CD4-positive, CD25-positive, alpha-beta regulatory T cell (primary cell): ENCODE measurements around the gene R3HDM2. TPM values are rescaled to one million over a fixed set of nuclear protein-coding genes. Genes with fewer than 3 reads are reported as not detected.
A peak's percentile ranks its signal among the peaks of the same experiment; 100 is the strongest.

Experiments
- ATAC-seq, 2 donors: fragments of 150-1000 bp; cut with Tn5 transposase; one replicate each; pipeline ENCODE4 v1.10.0; 2021; ENCODE audit warnings: low read depth in 2 of 2, moderate number of reproducible peaks in 2 of 2, moderate library complexity in 1 of 2
- DNase-seq, 3 donors: peaks; one replicate each; pipeline versions ENCODE4 v3.0.0 to v3.0.0-alpha.2; 2012 to 2022; ENCODE audit warnings: mixed read lengths in 1 of 3
- H3K27ac ChIP-seq: one replicate; pipeline ENCODE4 v1.7.0; 2013; ENCODE audit warnings: mild to moderate bottlenecking, low read length; ENCODE audit not compliant: insufficient read depth, poor library complexity, severe bottlenecking
- H3K27me3 ChIP-seq: one replicate; pipeline ENCODE4 v1.7.0; 2013; ENCODE audit warnings: low read length; ENCODE audit not compliant: control insufficient read depth, insufficient read depth
- H3K36me3 ChIP-seq: one replicate; pipeline ENCODE4 v1.7.0; 2013; ENCODE audit warnings: mild to moderate bottlenecking, low read length, moderate library complexity; ENCODE audit not compliant: control insufficient read depth, insufficient read depth
- H3K4me1 ChIP-seq: 2 replicates; pipeline ENCODE4 v1.7.0; 2013; ENCODE audit warnings: mild to moderate bottlenecking, low read length; ENCODE audit not compliant: insufficient read depth, control insufficient read depth, poor library complexity, severe bottlenecking
- H3K4me3 ChIP-seq: one replicate; pipeline ENCODE4 v1.7.0; 2013; ENCODE audit warnings: low read depth, mild to moderate bottlenecking, low read length, moderate library complexity
- H3K9me3 ChIP-seq, 2 experiments: 1 replicate in 1 of 2; 2 replicates in 1 of 2; pipeline ENCODE4 v1.7.0; 2013; ENCODE audit warnings: low read length in 2 of 2, mild to moderate bottlenecking in 1 of 2, moderate library complexity in 1 of 2; ENCODE audit not compliant: control insufficient read depth in 2 of 2
- H3K27ac Mint-ChIP-seq, 3 donors: one replicate each; pipeline ENCODE4 v1.8.0; 2020 to 2022; ENCODE audit warnings: mild to moderate bottlenecking in 3 of 3, mixed read lengths in 3 of 3, moderate library complexity in 2 of 3
- H3K27me3 Mint-ChIP-seq: one replicate; pipeline ENCODE4 v1.8.0; 2022; ENCODE audit warnings: mild to moderate bottlenecking, mixed read lengths
- H3K36me3 Mint-ChIP-seq: one replicate; pipeline ENCODE4 v1.8.0; 2020; ENCODE audit warnings: mixed read lengths
- H3K4me1 Mint-ChIP-seq, 4 donors: one replicate each; pipeline ENCODE4 v1.8.0; 2020 to 2022; ENCODE audit warnings: mixed read lengths in 4 of 4, mild to moderate bottlenecking in 1 of 4
- H3K4me3 Mint-ChIP-seq, 4 donors: one replicate each; pipeline ENCODE4 v1.8.0; 2020 to 2022; ENCODE audit warnings: mild to moderate bottlenecking in 4 of 4, mixed read lengths in 4 of 4, moderate library complexity in 3 of 4
- H3K9me3 Mint-ChIP-seq, 7 donors: one replicate each; pipeline ENCODE4 v1.8.0; 2020 to 2022; ENCODE audit warnings: mixed read lengths in 7 of 7, mild to moderate bottlenecking in 3 of 7, moderate library complexity in 2 of 7
- polyA plus RNA-seq, 4 donors: library from polyadenylated mRNA; unstranded; fragments of 300-500 nt; fragmentation: Illumina TruSeq; gene quantifications; one replicate each; pipeline ENCODE4 v1.2.3, GENCODE V29; 2021
- total RNA-seq: library from RNA; stranded (reverse); gene quantifications from one replicate; pipeline ENCODE4 v1.2.3, GENCODE V29; 2022

R3HDM2 gene
- total and polyA plus RNA-seq, 5 donors from 2014 or later: 6.0 to 115 (median 8.1) TPM

DNA sequence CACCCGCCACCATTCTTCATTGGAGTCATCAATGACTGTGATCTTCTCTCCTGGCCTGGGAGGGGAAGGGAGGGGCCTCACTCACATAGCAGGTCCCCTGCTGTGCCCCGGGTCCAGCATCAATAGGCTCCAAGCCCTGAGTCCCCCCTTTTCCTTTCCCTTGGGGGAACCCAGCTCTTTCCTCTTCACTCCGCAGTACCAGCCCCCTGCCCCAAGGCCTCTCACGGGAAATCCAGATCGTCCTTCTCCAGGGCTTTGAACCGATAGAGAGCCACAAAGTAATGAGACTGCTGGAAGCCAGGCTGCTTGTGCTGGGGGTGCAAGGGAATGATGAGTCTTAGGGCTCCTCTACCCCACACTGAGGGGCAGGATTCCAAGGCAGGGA, 186.5 kb downstream of the R3HDM2 start:
- Mint-ChIP-seq H3K4me1 (peaks cover 5 to 39% (median 31%) of the 10 kb centered on the region in 4 donors), H3K27me3 (peaks cover 52% of the 10 kb centered on the region), H3K27ac (no peak overlapping the region), H3K36me3 (no peaks in the 10 kb centered on the region), H3K9me3 (peaks cover 0 to 3% (median 0%) of the 10 kb centered on the region in 7 donors), H3K4me3 (peak overlapping the region in 2 of 4 donors; percentile 2 to 52)
- Histone ChIP-seq H3K27me3 (peaks cover 3% of the 10 kb centered on the region), H3K4me1 (peaks cover 48% of the 10 kb centered on the region), H3K36me3 (no peaks in the 10 kb centered on the region), H3K27ac (no peak overlapping the region), H3K9me3 (no peaks in the 10 kb centered on the region), H3K4me3 (no peak overlapping the region)
- ATAC-seq: no peak
- no peak for DNase-seq

DNA sequence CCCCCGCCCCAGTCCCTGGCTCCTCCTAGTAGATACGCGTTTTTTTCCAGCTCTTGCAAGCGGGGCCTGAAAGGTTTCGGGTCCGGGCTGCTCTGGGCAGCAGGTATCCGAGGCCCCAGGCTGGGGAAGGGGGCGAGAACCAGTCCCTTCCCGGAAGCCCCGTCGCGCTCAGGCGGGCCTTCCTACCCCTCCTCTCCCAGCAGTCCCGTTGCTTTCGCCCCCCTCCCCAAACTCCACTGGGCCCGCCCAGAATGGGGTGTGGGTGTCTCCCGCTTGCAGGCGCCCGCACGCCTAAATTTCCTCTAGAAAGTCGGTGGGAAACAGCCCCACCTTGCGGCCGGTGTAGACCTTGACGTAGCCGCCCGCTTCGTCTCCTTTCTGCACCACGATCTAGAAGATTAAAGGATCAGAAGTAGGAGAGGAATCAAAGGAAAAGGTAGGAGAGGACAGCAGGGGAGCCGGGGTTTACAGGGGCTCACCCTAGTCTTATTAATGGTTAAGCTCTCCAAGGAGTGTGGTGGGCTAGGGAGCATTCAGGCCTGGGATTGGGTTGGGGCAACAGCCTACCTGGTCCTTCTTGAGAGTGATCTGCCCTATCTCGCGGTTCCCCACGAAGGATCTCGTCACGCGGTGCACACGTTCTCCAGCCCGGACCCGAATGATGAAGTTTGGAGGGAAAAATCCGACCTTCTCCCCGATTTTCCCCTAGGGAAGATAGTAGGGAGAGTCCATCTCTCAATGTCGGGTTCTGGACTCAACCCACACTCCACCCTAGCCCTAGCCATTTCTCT, 187.1 kb downstream of the R3HDM2 start:
- H3K36me3 Mint-ChIP-seq: no peaks in the 10 kb centered on the region
- peak; percentile 22 for ATAC-seq
- DNase-seq: peak; percentile 69 to 86 (median 79)
- H3K9me3 Mint-ChIP-seq: peaks cover 0 to 4% (median 0%) of the 10 kb centered on the region in 7 donors
- peaks cover 58% of the 10 kb centered on the region for H3K27me3 Mint-ChIP-seq
- Histone ChIP-seq H3K4me3 (no peak overlapping the region), H3K36me3 (no peaks in the 10 kb centered on the region), H3K9me3 (no peaks in the 10 kb centered on the region), H3K27ac (no peak overlapping the region), H3K4me1 (peaks cover 52% of the 10 kb centered on the region), H3K27me3 (peaks cover 3% of the 10 kb centered on the region)
- peak overlapping the region; percentile 52 to 97 (median 86) for H3K4me3 Mint-ChIP-seq
- H3K27ac Mint-ChIP-seq: peak overlapping the region in 1 of 3 donors; percentile 26
- peaks cover 5 to 44% (median 32%) of the 10 kb centered on the region in 4 donors for H3K4me1 Mint-ChIP-seq

DNA sequence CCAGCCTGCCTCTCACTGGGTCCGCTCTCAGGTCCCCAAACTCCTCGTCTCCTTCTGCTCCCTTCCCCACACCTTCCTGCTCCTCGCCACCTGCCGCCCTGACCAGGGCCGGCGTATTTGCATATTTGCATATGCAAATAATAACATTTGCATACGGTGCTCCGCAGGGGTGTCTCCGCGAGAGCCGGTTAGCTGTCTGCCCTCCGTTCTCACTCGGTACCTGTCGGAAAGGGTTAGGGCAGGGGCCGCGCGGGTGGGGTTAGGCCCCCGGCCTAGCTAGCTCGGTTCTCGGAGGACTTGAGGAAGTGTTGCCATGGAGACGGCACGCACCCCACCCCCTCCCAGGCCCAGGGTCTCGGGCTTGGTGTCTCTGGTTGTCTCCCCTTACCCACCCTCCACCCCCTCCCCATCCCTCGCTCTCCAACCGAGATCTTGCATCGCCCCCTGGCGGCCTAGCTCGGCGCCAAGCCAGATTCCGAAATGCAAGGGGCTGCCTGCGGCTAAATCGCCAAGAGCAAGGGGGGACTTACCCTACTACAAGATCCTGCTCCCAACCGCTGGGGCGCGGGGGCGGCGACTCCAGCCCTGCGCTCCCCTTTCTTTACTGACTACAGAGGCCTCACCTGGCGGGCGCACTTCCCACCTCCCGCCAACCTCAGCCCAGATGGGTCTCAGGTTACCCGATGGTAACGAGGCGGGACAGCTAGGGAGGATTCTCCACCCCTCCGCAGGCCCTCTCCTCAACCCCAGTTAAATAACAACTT, 188.0 kb downstream of the R3HDM2 start:
- H3K27me3 Mint-ChIP-seq: peaks cover 63% of the 10 kb centered on the region
- Histone ChIP-seq H3K27me3 (peaks cover 3% of the 10 kb centered on the region), H3K9me3 (no peaks in the 10 kb centered on the region), H3K4me1 (peaks cover 61% of the 10 kb centered on the region), H3K36me3 (no peaks in the 10 kb centered on the region), H3K27ac (no peak overlapping the region), H3K4me3 (peak overlapping the region; percentile 19)
- peak; percentile 44 to 72 (median 57) for DNase-seq
- ATAC-seq: no peak
- H3K4me1 Mint-ChIP-seq: peaks cover 5 to 49% (median 35%) of the 10 kb centered on the region in 4 donors
- peak overlapping the region; percentile 80 to 97 (median 90) for H3K4me3 Mint-ChIP-seq
- no peaks in the 10 kb centered on the region for H3K36me3 Mint-ChIP-seq
- peaks cover 0 to 4% (median 0%) of the 10 kb centered on the region in 7 donors for H3K9me3 Mint-ChIP-seq
- peak overlapping the region in 1 of 3 donors; percentile 48 for H3K27ac Mint-ChIP-seq

DNA sequence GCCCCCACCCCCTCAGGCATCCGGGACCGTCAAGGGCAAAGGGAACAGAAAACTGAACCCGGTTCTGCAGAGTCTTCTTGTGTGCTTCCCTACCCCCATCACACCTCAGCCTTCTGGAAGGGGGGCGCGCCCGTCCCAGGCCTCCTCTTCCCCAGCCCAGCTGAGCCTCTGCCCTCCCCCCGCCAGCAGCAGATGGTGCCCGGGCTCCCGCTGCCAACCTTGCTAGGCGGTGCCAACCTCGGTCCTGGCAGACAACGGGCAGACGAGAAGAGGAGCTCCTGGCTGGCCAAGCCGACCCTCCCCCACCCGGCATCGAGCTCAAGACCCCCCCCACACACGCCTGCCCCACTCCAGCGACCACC, 188.5 kb downstream of the R3HDM2 start:
- H3K9me3 ChIP-seq: no peaks in the 10 kb centered on the region
- no peaks in the 10 kb centered on the region for H3K36me3 ChIP-seq
- Mint-ChIP-seq H3K4me1 (peaks cover 5 to 55% (median 40%) of the 10 kb centered on the region in 4 donors), H3K36me3 (no peaks in the 10 kb centered on the region), H3K9me3 (peaks cover 0 to 4% (median 0%) of the 10 kb centered on the region in 7 donors), H3K27me3 (peaks cover 64% of the 10 kb centered on the region), H3K4me3 (peak overlapping the region; percentile 68 to 97 (median 93)), H3K27ac (no peak overlapping the region)
- peaks cover 3% of the 10 kb centered on the region for H3K27me3 ChIP-seq
- H3K4me1 ChIP-seq: peaks cover 67% of the 10 kb centered on the region
- H3K4me3 ChIP-seq: no peak overlapping the region
- no peak overlapping the region for H3K27ac ChIP-seq
- DNase-seq: peak in 1 of 3 donors; percentile 20
- ATAC-seq: no peak

DNA sequence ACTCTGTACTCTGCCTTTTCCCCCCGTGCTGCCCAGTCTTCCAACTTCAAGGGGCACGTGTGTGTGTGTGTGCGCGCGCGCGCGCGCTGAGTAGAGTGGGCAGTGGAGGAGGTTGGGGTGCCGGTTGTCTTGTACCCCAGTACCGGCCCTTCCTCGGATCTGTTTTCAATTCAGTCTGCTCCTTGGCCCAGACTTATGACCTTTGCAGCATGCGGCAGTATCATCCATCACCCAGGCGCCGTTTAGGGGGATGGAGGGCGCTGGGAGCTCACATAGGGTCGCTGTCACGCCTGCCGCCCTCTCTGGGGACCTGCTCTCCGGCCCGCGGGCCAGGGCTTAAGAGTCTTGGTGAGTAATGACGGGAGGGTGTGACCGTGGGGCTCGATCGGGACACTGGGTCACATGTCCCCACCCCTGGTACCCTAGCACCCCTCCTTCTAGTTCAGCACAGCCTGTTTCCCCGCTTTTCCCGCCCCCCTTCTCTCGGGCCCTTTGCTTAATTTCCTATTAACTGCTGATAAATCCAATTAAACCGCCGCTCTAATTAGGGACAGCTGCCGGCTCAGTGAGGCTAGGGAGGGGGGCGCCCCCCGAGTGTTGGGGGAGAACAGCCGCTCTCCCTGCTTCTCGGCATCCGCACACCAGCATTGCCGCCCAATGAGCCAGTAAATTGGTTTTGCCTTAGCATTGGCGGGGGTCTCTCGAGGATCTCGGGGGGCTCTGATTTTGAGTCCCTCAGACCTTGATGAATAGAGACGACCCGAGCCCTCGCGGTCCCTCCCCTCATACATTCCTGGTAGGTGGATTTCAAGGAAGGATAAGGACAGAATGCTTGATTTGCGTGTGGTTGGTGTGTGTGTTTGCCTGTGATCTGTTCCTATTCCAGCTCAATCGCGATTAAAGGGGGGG, 189.2 kb downstream of the R3HDM2 start:
- ATAC-seq (no peak), DNase-seq (no peak)
- Mint-ChIP-seq H3K4me1 (peaks cover 5 to 61% (median 46%) of the 10 kb centered on the region in 4 donors), H3K27me3 (peaks cover 66% of the 10 kb centered on the region), H3K9me3 (peaks cover 0 to 4% (median 0%) of the 10 kb centered on the region in 7 donors), H3K4me3 (peak overlapping the region; percentile 86 to 97 (median 93)), H3K36me3 (no peaks in the 10 kb centered on the region), H3K27ac (peak overlapping the region in 1 of 3 donors; percentile 42)
- no peak overlapping the region for H3K4me3 ChIP-seq
- no peak overlapping the region for H3K27ac ChIP-seq
- H3K4me1 ChIP-seq: peaks cover 73% of the 10 kb centered on the region
- no peaks in the 10 kb centered on the region for H3K9me3 ChIP-seq
- H3K27me3 ChIP-seq: peaks cover 3% of the 10 kb centered on the region
- no peaks in the 10 kb centered on the region for H3K36me3 ChIP-seq

DNA sequence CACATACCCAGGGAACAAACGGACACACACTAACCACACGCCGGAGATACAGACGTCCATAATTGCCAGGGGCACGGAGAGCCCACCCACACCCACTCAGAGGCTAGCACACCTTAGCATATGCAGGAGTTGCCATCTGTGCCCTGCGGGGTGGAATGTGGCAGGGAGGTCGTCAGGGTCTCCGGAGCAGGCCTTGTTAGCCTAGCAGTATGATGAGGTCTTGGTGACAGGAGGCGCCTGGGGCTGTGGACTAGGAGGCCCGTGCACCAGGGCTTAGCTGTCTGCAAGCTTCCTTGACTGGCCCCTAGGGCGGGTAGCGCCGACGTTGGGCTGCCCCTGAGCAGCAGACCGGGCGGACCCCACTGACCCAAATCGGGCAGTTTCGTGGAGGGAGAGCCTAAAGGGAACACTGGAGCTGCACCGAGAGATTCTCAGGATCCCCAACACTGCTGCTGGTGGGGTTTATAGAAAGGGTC, 189.9 kb downstream of the R3HDM2 start:
- H3K4me3 Mint-ChIP-seq: peak overlapping the region; percentile 89 to 99 (median 97)
- DNase-seq: no peak
- H3K27ac Mint-ChIP-seq: peak overlapping the region; percentile 53 to 96 (median 93)
- H3K4me3 ChIP-seq: peak overlapping the region; percentile 76
- peaks cover 5 to 68% (median 48%) of the 10 kb centered on the region in 4 donors for H3K4me1 Mint-ChIP-seq
- no peaks in the 10 kb centered on the region for H3K36me3 Mint-ChIP-seq
- no peaks in the 10 kb centered on the region for H3K9me3 ChIP-seq
- peaks cover 64% of the 10 kb centered on the region for H3K27me3 Mint-ChIP-seq
- H3K4me1 ChIP-seq: peaks cover 80% of the 10 kb centered on the region
- H3K9me3 Mint-ChIP-seq: peaks cover 0 to 4% (median 0%) of the 10 kb centered on the region in 7 donors
- H3K36me3 ChIP-seq: no peaks in the 10 kb centered on the region
- no peak overlapping the region for H3K27ac ChIP-seq
- ATAC-seq: no peak
- peaks cover 3% of the 10 kb centered on the region for H3K27me3 ChIP-seq
